ENCODE data around the gene RARRES2.
"Not testable (repeated sequence)": the region's sequence is repeated elsewhere in the genome, so short reads cannot be mapped to it uniquely, and the experiment has no call there.

- not testable (repeated sequence) for TF ChIP-seq REST (IDR thresholded peaks at IDR 0.05; ENCODE audit: low read depth, low read length); POLR2AphosphoS5 (IDR thresholded peaks at IDR 0.05; ENCODE audit: low read depth, low read length); EP300 (IDR thresholded peaks at IDR 0.05; ENCODE audit: borderline replicate concordance in 1 of 2, low read depth in 1 of 2, low read length in 1 of 2); USF1 (IDR thresholded peaks at IDR 0.05; ENCODE audit: borderline replicate concordance, low read depth); RFX5 (IDR thresholded peaks at IDR 0.05; ENCODE audit: low read length); CTCF (IDR thresholded peaks at IDR 0.05); RCOR1 (IDR thresholded peaks at IDR 0.05; ENCODE audit: low read length); RAD21 (IDR thresholded peaks at IDR 0.05; ENCODE audit: low read length)
Measured at GRCh38 chr7:150304499-150305258, 36.8 kb downstream of the RARRES2 start.

Measured in SK-N-SH (cell line).